H1 (cell line): ENCODE results near the gene PCDH9. TPM values are rescaled to one million over a fixed set of nuclear protein-coding genes. Genes with fewer than 3 reads are reported as not detected.

Source experiments
- ASH2L ChIP-seq: fragments of 200-600, 300-600 bp; sonication (generic); IDR thresholded peaks from one replicate; pipeline ENCODE4 v1.7.1; 2017; ENCODE audit warnings: low read length
- FOSL1 ChIP-seq: IDR thresholded peaks from 2 replicates; pipeline ENCODE4 v1.6.1; 2011; ENCODE audit warnings: mild to moderate bottlenecking, low read depth, low read length, moderate library complexity; ENCODE audit not compliant: insufficient read depth
- JUND ChIP-seq: IDR thresholded peaks from 2 replicates; pipeline ENCODE4 v1.6.1; 2011; ENCODE audit warnings: mild to moderate bottlenecking, improper control_type of control experiment, low read length
- KDM1A ChIP-seq: fragments of 200-600, 300-600 bp; sonication (generic); IDR thresholded peaks from 2 replicates; pipeline ENCODE4 v1.7.1; 2016; ENCODE audit warnings: mild to moderate bottlenecking, low read length, borderline replicate concordance
- KDM4A ChIP-seq: IDR thresholded peaks from one replicate; pipeline ENCODE4 v1.7.1; 2012; ENCODE audit warnings: low read depth, mild to moderate bottlenecking, moderate library complexity, low read length, inconsistent platforms; ENCODE audit not compliant: severe bottlenecking
- RAD21 ChIP-seq, 2 experiments: IDR thresholded peaks in 1 of 2; conservative IDR thresholded peaks in 1 of 2; 2 replicates each; pipeline ENCODE4 v1.6.1; 2011; ENCODE audit warnings: low read depth in 2 of 2, low read length in 2 of 2, improper control_type of control experiment in 1 of 2, inconsistent platforms in 1 of 2, mild to moderate bottlenecking in 1 of 2, moderate library complexity in 1 of 2
- RBBP5 ChIP-seq: IDR thresholded peaks from 2 replicates; pipeline ENCODE4 v1.7.1; 2012; ENCODE audit warnings: low read depth, mild to moderate bottlenecking, inconsistent platforms, low read length, moderate library complexity, borderline replicate concordance
- SIN3A ChIP-seq, 2 experiments: IDR thresholded peaks in 1 of 2; conservative IDR thresholded peaks in 1 of 2; 2 replicates each; pipeline ENCODE4 v1.6.1; 2011 to 2012; ENCODE audit warnings: low read length in 2 of 2, improper control_type of control experiment in 1 of 2, low read depth in 1 of 2, mild to moderate bottlenecking in 1 of 2
- SIRT6 ChIP-seq: IDR thresholded peaks from one replicate; pipeline ENCODE4 v1.7.1; 2012; ENCODE audit warnings: low read length, inconsistent platforms
- SRF ChIP-seq: IDR thresholded peaks from 2 replicates; pipeline ENCODE4 v1.6.1; 2011; ENCODE audit warnings: mild to moderate bottlenecking, low read depth, low read length, moderate library complexity
- TCF12 ChIP-seq: IDR thresholded peaks from 2 replicates; pipeline ENCODE4 v1.6.1; 2011; ENCODE audit warnings: low read depth, mild to moderate bottlenecking, low read length
- polyA plus RNA-seq, 7 experiments: library from polyadenylated mRNA; depleted of rRNA in 3 of 7; stranded (reverse) in 5 of 7; unstranded in 2 of 7; fragments of >200 nt in 5 of 7; fragments of 200-250 nt in 2 of 7; gene quantifications; 1 replicate in 5 of 7; 2 replicates in 1 of 7; 4 replicates in 1 of 7; pipeline versions ENCODE4 v1.2.1 to v1.2.3, GENCODE V29; 2011 to 2013; ENCODE audit warnings: missing spikeins in 2 of 7, mixed read lengths in 2 of 7
- total RNA-seq: library from RNA; stranded (reverse); fragmentation: NEBNext Ultra II Directional; extraction: Animal tissue kit (Norgen Biotek cat#: 25700); gene quantifications from 2 replicates; pipeline ENCODE4 v1.2.1, GENCODE V29; 2021
- TF ChIP-seq, protein P1 (sequence below): fragments of 300-600 bp; sonication (generic); IDR thresholded peaks from 2 replicates; pipeline ENCODE4 v1.7.1; 2012; ENCODE audit warnings: low read length, moderate library complexity, mild to moderate bottlenecking, inconsistent platforms; ENCODE audit not compliant: insufficient replicate concordance

The PCDH9 gene
- total and polyA plus RNA-seq, 2 of the 8 experiments (the other 6 are each of a cell fraction or from before 2014, with no cell fraction given), result 0.12 to 0.60 TPM

DNA sequence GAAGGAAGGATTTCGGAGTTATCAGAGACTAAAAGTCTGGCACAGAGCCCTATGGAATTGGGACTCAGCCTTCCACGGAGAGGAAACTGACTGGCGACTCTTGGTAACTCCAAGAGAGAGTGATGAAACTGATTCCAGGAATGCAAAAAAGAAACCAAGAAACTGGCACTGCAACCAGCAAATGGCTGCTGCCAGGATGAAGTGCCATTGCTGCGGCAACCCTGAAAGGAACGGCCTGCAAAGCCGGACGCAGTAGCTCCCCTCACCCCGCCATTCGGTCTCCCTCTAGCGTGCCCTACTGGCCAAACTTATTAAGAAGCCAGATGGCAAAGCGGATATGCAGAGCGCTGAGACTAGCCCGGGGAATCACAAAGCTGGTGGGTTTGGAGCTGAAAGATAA lies 236.0 kb downstream of the PCDH9 start (continued):
- TF ChIP-seq, protein P1, sequence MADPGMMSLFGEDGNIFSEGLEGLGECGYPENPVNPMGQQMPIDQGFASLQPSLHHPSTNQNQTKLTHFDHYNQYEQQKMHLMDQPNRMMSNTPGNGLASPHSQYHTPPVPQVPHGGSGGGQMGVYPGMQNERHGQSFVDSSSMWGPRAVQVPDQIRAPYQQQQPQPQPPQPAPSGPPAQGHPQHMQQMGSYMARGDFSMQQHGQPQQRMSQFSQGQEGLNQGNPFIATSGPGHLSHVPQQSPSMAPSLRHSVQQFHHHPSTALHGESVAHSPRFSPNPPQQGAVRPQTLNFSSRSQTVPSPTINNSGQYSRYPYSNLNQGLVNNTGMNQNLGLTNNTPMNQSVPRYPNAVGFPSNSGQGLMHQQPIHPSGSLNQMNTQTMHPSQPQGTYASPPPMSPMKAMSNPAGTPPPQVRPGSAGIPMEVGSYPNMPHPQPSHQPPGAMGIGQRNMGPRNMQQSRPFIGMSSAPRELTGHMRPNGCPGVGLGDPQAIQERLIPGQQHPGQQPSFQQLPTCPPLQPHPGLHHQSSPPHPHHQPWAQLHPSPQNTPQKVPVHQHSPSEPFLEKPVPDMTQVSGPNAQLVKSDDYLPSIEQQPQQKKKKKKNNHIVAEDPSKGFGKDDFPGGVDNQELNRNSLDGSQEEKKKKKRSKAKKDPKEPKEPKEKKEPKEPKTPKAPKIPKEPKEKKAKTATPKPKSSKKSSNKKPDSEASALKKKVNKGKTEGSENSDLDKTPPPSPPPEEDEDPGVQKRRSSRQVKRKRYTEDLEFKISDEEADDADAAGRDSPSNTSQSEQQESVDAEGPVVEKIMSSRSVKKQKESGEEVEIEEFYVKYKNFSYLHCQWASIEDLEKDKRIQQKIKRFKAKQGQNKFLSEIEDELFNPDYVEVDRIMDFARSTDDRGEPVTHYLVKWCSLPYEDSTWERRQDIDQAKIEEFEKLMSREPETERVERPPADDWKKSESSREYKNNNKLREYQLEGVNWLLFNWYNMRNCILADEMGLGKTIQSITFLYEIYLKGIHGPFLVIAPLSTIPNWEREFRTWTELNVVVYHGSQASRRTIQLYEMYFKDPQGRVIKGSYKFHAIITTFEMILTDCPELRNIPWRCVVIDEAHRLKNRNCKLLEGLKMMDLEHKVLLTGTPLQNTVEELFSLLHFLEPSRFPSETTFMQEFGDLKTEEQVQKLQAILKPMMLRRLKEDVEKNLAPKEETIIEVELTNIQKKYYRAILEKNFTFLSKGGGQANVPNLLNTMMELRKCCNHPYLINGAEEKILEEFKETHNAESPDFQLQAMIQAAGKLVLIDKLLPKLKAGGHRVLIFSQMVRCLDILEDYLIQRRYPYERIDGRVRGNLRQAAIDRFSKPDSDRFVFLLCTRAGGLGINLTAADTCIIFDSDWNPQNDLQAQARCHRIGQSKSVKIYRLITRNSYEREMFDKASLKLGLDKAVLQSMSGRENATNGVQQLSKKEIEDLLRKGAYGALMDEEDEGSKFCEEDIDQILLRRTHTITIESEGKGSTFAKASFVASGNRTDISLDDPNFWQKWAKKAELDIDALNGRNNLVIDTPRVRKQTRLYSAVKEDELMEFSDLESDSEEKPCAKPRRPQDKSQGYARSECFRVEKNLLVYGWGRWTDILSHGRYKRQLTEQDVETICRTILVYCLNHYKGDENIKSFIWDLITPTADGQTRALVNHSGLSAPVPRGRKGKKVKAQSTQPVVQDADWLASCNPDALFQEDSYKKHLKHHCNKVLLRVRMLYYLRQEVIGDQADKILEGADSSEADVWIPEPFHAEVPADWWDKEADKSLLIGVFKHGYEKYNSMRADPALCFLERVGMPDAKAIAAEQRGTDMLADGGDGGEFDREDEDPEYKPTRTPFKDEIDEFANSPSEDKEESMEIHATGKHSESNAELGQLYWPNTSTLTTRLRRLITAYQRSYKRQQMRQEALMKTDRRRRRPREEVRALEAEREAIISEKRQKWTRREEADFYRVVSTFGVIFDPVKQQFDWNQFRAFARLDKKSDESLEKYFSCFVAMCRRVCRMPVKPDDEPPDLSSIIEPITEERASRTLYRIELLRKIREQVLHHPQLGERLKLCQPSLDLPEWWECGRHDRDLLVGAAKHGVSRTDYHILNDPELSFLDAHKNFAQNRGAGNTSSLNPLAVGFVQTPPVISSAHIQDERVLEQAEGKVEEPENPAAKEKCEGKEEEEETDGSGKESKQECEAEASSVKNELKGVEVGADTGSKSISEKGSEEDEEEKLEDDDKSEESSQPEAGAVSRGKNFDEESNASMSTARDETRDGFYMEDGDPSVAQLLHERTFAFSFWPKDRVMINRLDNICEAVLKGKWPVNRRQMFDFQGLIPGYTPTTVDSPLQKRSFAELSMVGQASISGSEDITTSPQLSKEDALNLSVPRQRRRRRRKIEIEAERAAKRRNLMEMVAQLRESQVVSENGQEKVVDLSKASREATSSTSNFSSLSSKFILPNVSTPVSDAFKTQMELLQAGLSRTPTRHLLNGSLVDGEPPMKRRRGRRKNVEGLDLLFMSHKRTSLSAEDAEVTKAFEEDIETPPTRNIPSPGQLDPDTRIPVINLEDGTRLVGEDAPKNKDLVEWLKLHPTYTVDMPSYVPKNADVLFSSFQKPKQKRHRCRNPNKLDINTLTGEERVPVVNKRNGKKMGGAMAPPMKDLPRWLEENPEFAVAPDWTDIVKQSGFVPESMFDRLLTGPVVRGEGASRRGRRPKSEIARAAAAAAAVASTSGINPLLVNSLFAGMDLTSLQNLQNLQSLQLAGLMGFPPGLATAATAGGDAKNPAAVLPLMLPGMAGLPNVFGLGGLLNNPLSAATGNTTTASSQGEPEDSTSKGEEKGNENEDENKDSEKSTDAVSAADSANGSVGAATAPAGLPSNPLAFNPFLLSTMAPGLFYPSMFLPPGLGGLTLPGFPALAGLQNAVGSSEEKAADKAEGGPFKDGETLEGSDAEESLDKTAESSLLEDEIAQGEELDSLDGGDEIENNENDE, result no peak
- TF ChIP-seq ASH2L (no peak), SIRT6 (no peak), SIN3A (conservative IDR thresholded peaks at IDR 0.05 in 1 of 2, IDR thresholded peaks at IDR 0.05 in 1 of 2; ENCODE audit: low read depth in 1 of 2, low read length in 2 of 2) (no peak), SRF (no peak), RAD21 (IDR thresholded peaks at IDR 0.05 in 1 of 2, conservative IDR thresholded peaks at IDR 0.05 in 1 of 2; ENCODE audit: low read depth in 2 of 2, low read length in 2 of 2) (peak; percentile 82 to 86), JUND (no peak), KDM1A (no peak), TCF12 (0 out of 2 replicates have a peak, but pooled peaks have one; percentile 57), RBBP5 (no peak), KDM4A (no peak), FOSL1 (no peak)
